GM12878 (cell line): ENCODE results near the gene C4orf36. TPM values are rescaled to one million over a fixed set of nuclear protein-coding genes. Genes with fewer than 3 reads are reported as not detected.

Experiments
- ATAC-seq: fragments of 200-7000 bp; cut with Tn5 transposase; 3 replicates; pipeline ENCODE4 v1.9.1; 2020; ENCODE audit warnings: mild to moderate bottlenecking, moderate library complexity
- BruUV-seq: library from RNA; stranded (reverse); fragments of 400-500 nt; replicated peaks from 2 replicates; lab custom pipeline; 2021; lab: Mats Ljungman, UMichigan
- CTCF ChIA-PET: fragments of 300-600 bp; sonication (Branson Sonifier 250); formaldehyde crosslinking; extraction: SDS; loops from one replicate; lab custom pipeline; 2021; ENCODE audit warnings: inconsistent platforms; lab: Yijun Ruan, JAX
- POLR2A ChIA-PET: fragments of 350-600 bp; formaldehyde crosslinking; extraction: SDS; loops from one replicate; lab custom pipeline; 2021; ENCODE audit warnings: inconsistent platforms; lab: Charles Lee
- RAD21 ChIA-PET: fragments of 300-600 bp; sonication (Branson Sonifier 250); formaldehyde crosslinking; loops from one replicate; lab custom pipeline; 2023; ENCODE audit warnings: antibody characterized with exemption; ENCODE audit not compliant: unreplicated experiment; lab: Charles Lee
- SMC1A ChIA-PET: fragments of 300-600 bp; sonication (Branson Sonifier 250); formaldehyde crosslinking; loops from one replicate; lab custom pipeline; 2023; ENCODE audit not compliant: unreplicated experiment, uncharacterized antibody; lab: Charles Lee
- DNase-seq: peaks from one replicate; pipeline ENCODE4 v3.0.0-alpha.2; 2011; ENCODE audit warnings: low read depth, low spot score
- FAIRE-seq: peaks from 3 replicates; lab custom pipeline; 2011; peaks lifted over from hg19 to GRCh38; lab: Jason Lieb, UNC
- H2AFZ ChIP-seq: 2 replicates; pipeline ENCODE4 v1.6.0; 2011; ENCODE audit warnings: low read depth, low read length, control low read depth; ENCODE audit not compliant: control insufficient read depth
- H3K27ac ChIP-seq: 2 replicates; pipeline ENCODE4 v1.5.1; 2011; ENCODE audit warnings: control low read depth; ENCODE audit not compliant: control insufficient read depth, insufficient read depth
- H3K27me3 ChIP-seq, 2 experiments: replicated peaks in 1 of 2; 2 replicates each; pipeline versions ENCODE4 v1.6.0 to v1.6.1; 2011; ENCODE audit warnings: low read length in 1 of 2; ENCODE audit not compliant: control insufficient read depth in 2 of 2, insufficient read depth in 2 of 2
- H3K36me3 ChIP-seq, 2 experiments: 2 replicates each; pipeline ENCODE4 v1.5.1; 2011; ENCODE audit warnings: low read length in 1 of 2; ENCODE audit not compliant: control insufficient read depth in 2 of 2, insufficient read depth in 2 of 2
- H3K4me1 ChIP-seq: 2 replicates; pipeline ENCODE4 v1.6.1; 2011; ENCODE audit warnings: mild to moderate bottlenecking, low read length, moderate library complexity, mixed read lengths; ENCODE audit not compliant: control insufficient read depth, insufficient read depth
- H3K4me2 ChIP-seq: 2 replicates; pipeline ENCODE4 v1.6.0; 2011; ENCODE audit warnings: control low read depth; ENCODE audit not compliant: control insufficient read depth, insufficient read depth
- H3K4me3 ChIP-seq: fragments of 200-600 bp; sonication (generic); 2 replicates; pipeline ENCODE4 v1.5.1; 2016
- H3K79me2 ChIP-seq: 2 replicates; pipeline ENCODE4 v1.6.0; 2011; ENCODE audit warnings: low read length; ENCODE audit not compliant: control insufficient read depth, insufficient read depth
- H3K9ac ChIP-seq: 2 replicates; pipeline ENCODE4 v1.8.0; 2011; ENCODE audit warnings: low read length, control low read depth, mixed read lengths; ENCODE audit not compliant: control insufficient read depth, insufficient read depth
- H3K9me3 ChIP-seq: replicated peaks from 3 replicates; pipeline ENCODE4 v1.5.1; 2011; ENCODE audit warnings: mild to moderate bottlenecking, low read length; ENCODE audit not compliant: control insufficient read depth, insufficient read depth
- H4K20me1 ChIP-seq: 2 replicates; pipeline ENCODE4 v1.6.0; 2011; ENCODE audit not compliant: control insufficient read depth, insufficient read depth
- BRCA1 ChIP-seq: IDR thresholded peaks from 2 replicates; pipeline ENCODE4 v1.6.1; 2011; ENCODE audit warnings: low read depth, low read length, improper control_type of control experiment
- DPF2 ChIP-seq: fragments of 450-650 bp; IDR thresholded peaks from 2 replicates; pipeline ENCODE4 v1.6.1; 2017; ENCODE audit warnings: mild to moderate bottlenecking
- GATAD2B ChIP-seq: fragments of 450-650 bp; conservative IDR thresholded peaks from 2 replicates; pipeline ENCODE4 v1.6.1; 2017; ENCODE audit warnings: low read depth, mild to moderate bottlenecking, moderate library complexity
- SUZ12 ChIP-seq: fragments of 200-600 bp; sonication (generic); IDR thresholded peaks from one replicate; pipeline ENCODE4 v1.6.1; 2018; ENCODE audit warnings: antibody characterized with exemption, mild to moderate bottlenecking; ENCODE audit not compliant: unreplicated experiment
- WGBS: methylation state at CpG from one replicate; pipeline ENCODE4 v1.1.6; 2016; ENCODE audit warnings: low lambda C conversion rate; ENCODE audit not compliant: insufficient replicate concordance, insufficient coverage; ENCODE audit errors: missing lambda C conversion rate; 5-methylcytosine and 5-hydroxymethylcytosine counted together
- in situ Hi-C: fragments of 300-500 bp; cut with MboI; formaldehyde crosslinking; loops from 9 replicates; pipeline ENCODE4 v1.14.3; 2018; ENCODE audit warnings: mixed read lengths
- intact Hi-C: fragments of 100-400 bp; cut with micrococcal nuclease; formaldehyde crosslinking; loops from one replicate; pipeline ENCODE4 v1.14.2; 2022; ENCODE audit not compliant: unreplicated experiment
- polyA plus RNA-seq, 11 experiments: library from polyadenylated mRNA; depleted of rRNA in 4 of 11; unstranded in 6 of 11; stranded (reverse) in 5 of 11; fragments of >200 nt; fragmentation: Nextera tagmentation in 4 of 11; fragmentation: Illumina TruSeq in 1 of 11; extraction: Ambion mirVana in 4 of 11; extraction: Trizol in 1 of 11; gene quantifications; 1 replicate in 1 of 11; 2 replicates in 10 of 11; pipeline versions ENCODE4 v1.2.1 to v1.2.3, GENCODE V29; 2011 to 2016; ENCODE audit warnings: inconsistent platforms in 2 of 11, missing spikeins in 2 of 11, low read depth in 1 of 11
- total RNA-seq, 4 experiments: library from RNA; depleted of rRNA in 3 of 4; stranded (reverse); fragments of >200 nt in 3 of 4; fragmentation: Illumina TruSeq in 1 of 4; extraction: Trizol in 1 of 4; gene quantifications; 2 replicates each; pipeline versions ENCODE4 v1.2.1 to v1.2.3, GENCODE V29; 2013 to 2021
- TF ChIP-seq, protein P1 (sequence below): IDR thresholded peaks from 2 replicates; pipeline ENCODE4 v1.6.1; 2012; ENCODE audit warnings: low read depth, low read length, improper control_type of control experiment

C4orf36 gene
- total and polyA plus RNA-seq, 10 of the 15 experiments (the other 5 are each of a cell fraction or from before 2014, with no cell fraction given): 0.35 to 2.7 (median 1.3) TPM; not detected in 2

DNA sequence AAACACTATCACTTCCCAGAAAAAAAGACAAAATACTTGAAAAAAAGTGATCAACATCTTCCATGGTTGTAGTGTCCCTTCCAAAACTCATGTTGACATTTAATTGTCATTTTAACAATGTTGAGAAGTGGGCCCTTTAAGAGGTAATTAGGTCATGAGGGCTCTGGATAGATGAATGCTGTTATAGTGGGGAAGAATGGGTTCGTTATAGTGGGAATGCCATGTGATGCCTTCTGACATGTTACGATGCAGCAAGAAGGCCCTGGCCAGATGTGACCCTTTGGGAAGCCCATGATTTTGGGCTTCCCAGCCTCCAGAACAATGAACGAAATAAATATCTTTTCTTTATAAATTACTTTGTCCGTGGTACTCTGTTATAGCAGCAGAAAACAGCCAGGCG is 39.0 kb downstream of the C4orf36 start (continued):
- TF ChIP-seq, protein P1, sequence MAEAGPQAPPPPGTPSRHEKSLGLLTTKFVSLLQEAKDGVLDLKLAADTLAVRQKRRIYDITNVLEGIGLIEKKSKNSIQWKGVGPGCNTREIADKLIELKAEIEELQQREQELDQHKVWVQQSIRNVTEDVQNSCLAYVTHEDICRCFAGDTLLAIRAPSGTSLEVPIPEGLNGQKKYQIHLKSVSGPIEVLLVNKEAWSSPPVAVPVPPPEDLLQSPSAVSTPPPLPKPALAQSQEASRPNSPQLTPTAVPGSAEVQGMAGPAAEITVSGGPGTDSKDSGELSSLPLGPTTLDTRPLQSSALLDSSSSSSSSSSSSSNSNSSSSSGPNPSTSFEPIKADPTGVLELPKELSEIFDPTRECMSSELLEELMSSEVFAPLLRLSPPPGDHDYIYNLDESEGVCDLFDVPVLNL: no peak
- TF ChIP-seq GATAD2B: no peak

GRCh38 chr4:86848732-86849619 is 43.2 kb downstream of the C4orf36 start, which contains the start of gene SLC10A6:
SLC10A6 (minus strand) TSS chr4:86849384; CDS start chr4:86849115, 269 bp downstream.
- ChIA-PET CTCF (interaction anchor here (1.0 to 1.7 kb wide), 2 partner anchors 262 to 350 kb away, joined by 3 to 6 read pairs; no protein-coding TSS in a partner anchor), SMC1A (interaction anchor here (1.5 to 1.9 kb wide), 3 partner anchors 24 to 353 kb away, joined by 3 to 6 read pairs (median 4); no protein-coding TSS in a partner anchor), RAD21 (interaction anchor here (0.9 to 1.8 kb wide), 3 partner anchors 74 to 353 kb away, joined by 3 to 5 read pairs (median 3); no protein-coding TSS in a partner anchor), POLR2A (interaction anchor here (1.0 kb wide), 1 partner anchor 11 kb away, joined by 7 read pairs; no protein-coding TSS in a partner anchor)
- no peaks in the 10 kb centered on the region for H3K36me3 ChIP-seq
- no peak within 1 kb of the TSS for H3K9ac ChIP-seq
- BruUV-seq: no TSS peak
- H2AFZ ChIP-seq: no peak within 1 kb of the TSS
- no peaks in the 10 kb centered on the region for H3K9me3 ChIP-seq
- H3K4me1 ChIP-seq: no peaks in the 10 kb centered on the region
- ATAC-seq (no peak), DNase-seq (no peak), FAIRE-seq (no peak)
- H3K4me3 ChIP-seq: no peak within 1 kb of the TSS
- no peaks in the 10 kb centered on the region for H3K79me2 ChIP-seq
- H4K20me1 ChIP-seq: no peaks in the 10 kb centered on the region
- no peak within 1 kb of the TSS for H3K27ac ChIP-seq
- no peak within 1 kb of the TSS for H3K4me2 ChIP-seq
- H3K27me3 ChIP-seq: no peaks in the 10 kb centered on the region
- WGBS: 57% methylated on average over 11 of the region's 11 CpGs
- TF ChIP-seq DPF2 (no peak), SUZ12 (no peak), BRCA1 (no peak)
- TF ChIP-seq, all 136 proteins: peak for 0
- in situ Hi-C loops (no loop called here), intact Hi-C loops (no loop called here)
